ENCODE data around the gene FBXO39.

The FBXO39 gene

DNA sequence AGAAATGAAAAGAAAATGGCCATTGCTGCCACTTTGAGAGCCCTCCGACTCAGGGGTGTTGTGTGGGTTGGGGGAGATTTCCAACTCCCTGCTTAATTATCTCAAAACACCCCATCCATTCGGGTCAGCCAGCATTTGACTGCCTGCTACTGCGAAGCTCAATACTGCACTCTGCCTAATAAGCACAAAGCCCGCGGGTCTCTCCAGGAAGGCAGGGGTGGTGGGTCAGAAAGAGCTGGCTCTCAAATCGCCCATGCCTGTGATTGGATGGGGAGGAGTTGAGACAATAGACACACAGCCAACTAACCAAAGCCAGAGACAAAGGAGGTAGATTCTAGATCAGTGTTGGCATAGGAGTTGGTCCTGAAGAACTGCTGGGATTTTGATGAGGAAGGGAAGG is 22.5 kb upstream of the FBXO39 start:
- ATAC-seq = no peak
- TF ChIP-seq TCF4 (CRISPR knock-in tag; IDR thresholded peaks at IDR 0.05; ENCODE audit: borderline replicate concordance) = no peak
- no peak for TF ChIP-seq BACH2 (CRISPR knock-in tag; IDR thresholded peaks at IDR 0.05; ENCODE audit: borderline replicate concordance)

DNA sequence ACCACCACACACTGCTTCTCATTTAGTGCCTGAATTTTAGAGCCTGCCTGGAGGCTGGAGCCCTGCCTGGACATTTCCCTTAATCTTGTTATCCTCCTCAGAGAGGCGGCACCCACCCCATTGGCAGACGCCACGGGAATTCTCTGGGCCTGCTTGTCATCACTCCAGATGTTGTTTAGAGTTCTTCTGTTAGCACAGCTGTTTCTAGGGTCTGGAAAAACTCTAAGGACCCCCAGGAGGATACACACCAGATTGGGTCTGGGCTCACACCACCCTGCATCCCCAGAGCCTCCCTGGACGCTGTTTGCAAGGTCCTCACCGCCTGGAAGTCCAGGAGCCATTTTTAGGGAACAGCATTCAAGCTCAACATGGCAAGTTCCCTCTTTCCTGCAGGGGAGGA is 20.7 kb upstream of the FBXO39 start:
- no peak for ATAC-seq
- TF ChIP-seq ZNF8 (CRISPR knock-in tag; IDR thresholded peaks at IDR 0.05) (no peak), BACH2 (CRISPR knock-in tag; IDR thresholded peaks at IDR 0.05; ENCODE audit: borderline replicate concordance) (no peak), CSDC2 (CRISPR knock-in tag; IDR thresholded peaks at IDR 0.05) (no peak), TCF4 (CRISPR knock-in tag; IDR thresholded peaks at IDR 0.05; ENCODE audit: borderline replicate concordance) (no peak)
- TF ChIP-seq, protein P1, sequence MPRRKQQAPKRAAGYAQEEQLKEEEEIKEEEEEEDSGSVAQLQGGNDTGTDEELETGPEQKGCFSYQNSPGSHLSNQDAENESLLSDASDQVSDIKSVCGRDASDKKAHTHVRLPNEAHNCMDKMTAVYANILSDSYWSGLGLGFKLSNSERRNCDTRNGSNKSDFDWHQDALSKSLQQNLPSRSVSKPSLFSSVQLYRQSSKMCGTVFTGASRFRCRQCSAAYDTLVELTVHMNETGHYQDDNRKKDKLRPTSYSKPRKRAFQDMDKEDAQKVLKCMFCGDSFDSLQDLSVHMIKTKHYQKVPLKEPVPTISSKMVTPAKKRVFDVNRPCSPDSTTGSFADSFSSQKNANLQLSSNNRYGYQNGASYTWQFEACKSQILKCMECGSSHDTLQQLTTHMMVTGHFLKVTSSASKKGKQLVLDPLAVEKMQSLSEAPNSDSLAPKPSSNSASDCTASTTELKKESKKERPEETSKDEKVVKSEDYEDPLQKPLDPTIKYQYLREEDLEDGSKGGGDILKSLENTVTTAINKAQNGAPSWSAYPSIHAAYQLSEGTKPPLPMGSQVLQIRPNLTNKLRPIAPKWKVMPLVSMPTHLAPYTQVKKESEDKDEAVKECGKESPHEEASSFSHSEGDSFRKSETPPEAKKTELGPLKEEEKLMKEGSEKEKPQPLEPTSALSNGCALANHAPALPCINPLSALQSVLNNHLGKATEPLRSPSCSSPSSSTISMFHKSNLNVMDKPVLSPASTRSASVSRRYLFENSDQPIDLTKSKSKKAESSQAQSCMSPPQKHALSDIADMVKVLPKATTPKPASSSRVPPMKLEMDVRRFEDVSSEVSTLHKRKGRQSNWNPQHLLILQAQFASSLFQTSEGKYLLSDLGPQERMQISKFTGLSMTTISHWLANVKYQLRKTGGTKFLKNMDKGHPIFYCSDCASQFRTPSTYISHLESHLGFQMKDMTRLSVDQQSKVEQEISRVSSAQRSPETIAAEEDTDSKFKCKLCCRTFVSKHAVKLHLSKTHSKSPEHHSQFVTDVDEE (CRISPR knock-in tag; IDR thresholded peaks at IDR 0.05) = no peak

GRCh38 chr17:6755731-6756184 is 20.3 kb upstream of the FBXO39 start, which contains the start of gene XAF1:
TSS of gene XAF1 (plus strand) at chr17:6756046. CDS start at chr17:6756079, 33 bp downstream.
- TF ChIP-seq ZNF8 (CRISPR knock-in tag; IDR thresholded peaks at IDR 0.05) = no peak
- TF ChIP-seq ARNTL (CRISPR knock-in tag; IDR thresholded peaks at IDR 0.05; ENCODE audit: borderline replicate concordance, low read depth) = no peak
- TF ChIP-seq, protein P1 (CRISPR knock-in tag; IDR thresholded peaks at IDR 0.05) = no peak
- TF ChIP-seq TCF4 (CRISPR knock-in tag; IDR thresholded peaks at IDR 0.05; ENCODE audit: borderline replicate concordance) = no peak
- TF ChIP-seq, protein P2, sequence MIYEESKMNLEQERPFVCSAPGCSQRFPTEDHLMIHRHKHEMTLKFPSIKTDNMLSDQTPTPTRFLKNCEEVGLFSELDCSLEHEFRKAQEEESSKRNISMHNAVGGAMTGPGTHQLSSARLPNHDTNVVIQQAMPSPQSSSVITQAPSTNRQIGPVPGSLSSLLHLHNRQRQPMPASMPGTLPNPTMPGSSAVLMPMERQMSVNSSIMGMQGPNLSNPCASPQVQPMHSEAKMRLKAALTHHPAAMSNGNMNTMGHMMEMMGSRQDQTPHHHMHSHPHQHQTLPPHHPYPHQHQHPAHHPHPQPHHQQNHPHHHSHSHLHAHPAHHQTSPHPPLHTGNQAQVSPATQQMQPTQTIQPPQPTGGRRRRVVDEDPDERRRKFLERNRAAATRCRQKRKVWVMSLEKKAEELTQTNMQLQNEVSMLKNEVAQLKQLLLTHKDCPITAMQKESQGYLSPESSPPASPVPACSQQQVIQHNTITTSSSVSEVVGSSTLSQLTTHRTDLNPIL (CRISPR knock-in tag; IDR thresholded peaks at IDR 0.05; ENCODE audit: low read depth) = no peak
- no peak for TF ChIP-seq GLIS3 (CRISPR knock-in tag; IDR thresholded peaks at IDR 0.05)
- no peak for TF ChIP-seq ESRRG (CRISPR knock-in tag; IDR thresholded peaks at IDR 0.05)
- TF ChIP-seq ZFP3 (CRISPR knock-in tag; IDR thresholded peaks at IDR 0.05) = no peak
- TF ChIP-seq PPARA (CRISPR knock-in tag; IDR thresholded peaks at IDR 0.05; ENCODE audit: borderline replicate concordance) = no peak
- TF ChIP-seq ISL1 (CRISPR knock-in tag; IDR thresholded peaks at IDR 0.05) = no peak
- TF ChIP-seq CSDC2 (CRISPR knock-in tag; IDR thresholded peaks at IDR 0.05) = no peak
- no peak for TF ChIP-seq OSR1 (CRISPR knock-in tag; IDR thresholded peaks at IDR 0.05)
- TF ChIP-seq, protein P3, sequence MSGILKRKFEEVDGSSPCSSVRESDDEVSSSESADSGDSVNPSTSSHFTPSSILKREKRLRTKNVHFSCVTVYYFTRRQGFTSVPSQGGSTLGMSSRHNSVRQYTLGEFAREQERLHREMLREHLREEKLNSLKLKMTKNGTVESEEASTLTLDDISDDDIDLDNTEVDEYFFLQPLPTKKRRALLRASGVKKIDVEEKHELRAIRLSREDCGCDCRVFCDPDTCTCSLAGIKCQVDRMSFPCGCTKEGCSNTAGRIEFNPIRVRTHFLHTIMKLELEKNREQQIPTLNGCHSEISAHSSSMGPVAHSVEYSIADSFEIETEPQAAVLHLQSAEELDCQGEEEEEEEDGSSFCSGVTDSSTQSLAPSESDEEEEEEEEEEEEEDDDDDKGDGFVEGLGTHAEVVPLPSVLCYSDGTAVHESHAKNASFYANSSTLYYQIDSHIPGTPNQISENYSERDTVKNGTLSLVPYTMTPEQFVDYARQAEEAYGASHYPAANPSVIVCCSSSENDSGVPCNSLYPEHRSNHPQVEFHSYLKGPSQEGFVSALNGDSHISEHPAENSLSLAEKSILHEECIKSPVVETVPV (CRISPR knock-in tag; IDR thresholded peaks at IDR 0.05) = no peak
- no peak for TF ChIP-seq ZNF70 (CRISPR knock-in tag; IDR thresholded peaks at IDR 0.05)
- ATAC-seq = peak; percentile 18; the same call in 1 of the 3 replicates

- ATAC-seq = no peak
- TF ChIP-seq, protein P4, sequence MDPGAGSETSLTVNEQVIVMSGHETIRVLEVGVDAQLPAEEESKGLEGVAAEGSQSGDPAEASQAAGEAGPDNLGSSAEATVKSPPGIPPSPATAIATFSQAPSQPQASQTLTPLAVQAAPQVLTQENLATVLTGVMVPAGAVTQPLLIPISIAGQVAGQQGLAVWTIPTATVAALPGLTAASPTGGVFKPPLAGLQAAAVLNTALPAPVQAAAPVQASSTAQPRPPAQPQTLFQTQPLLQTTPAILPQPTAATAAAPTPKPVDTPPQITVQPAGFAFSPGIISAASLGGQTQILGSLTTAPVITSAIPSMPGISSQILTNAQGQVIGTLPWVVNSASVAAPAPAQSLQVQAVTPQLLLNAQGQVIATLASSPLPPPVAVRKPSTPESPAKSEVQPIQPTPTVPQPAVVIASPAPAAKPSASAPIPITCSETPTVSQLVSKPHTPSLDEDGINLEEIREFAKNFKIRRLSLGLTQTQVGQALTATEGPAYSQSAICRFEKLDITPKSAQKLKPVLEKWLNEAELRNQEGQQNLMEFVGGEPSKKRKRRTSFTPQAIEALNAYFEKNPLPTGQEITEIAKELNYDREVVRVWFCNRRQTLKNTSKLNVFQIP (CRISPR knock-in tag; IDR thresholded peaks at IDR 0.05; ENCODE audit: borderline replicate concordance, low read depth) = no peak
- no peak for TF ChIP-seq SNAI2 (CRISPR knock-in tag; IDR thresholded peaks at IDR 0.05)
- no peak for TF ChIP-seq CSDC2 (CRISPR knock-in tag; IDR thresholded peaks at IDR 0.05)
- TF ChIP-seq, protein P1 (CRISPR knock-in tag; IDR thresholded peaks at IDR 0.05) = no peak
- TF ChIP-seq BACH2 (CRISPR knock-in tag; IDR thresholded peaks at IDR 0.05; ENCODE audit: borderline replicate concordance) = no peak
- TF ChIP-seq ARNTL (CRISPR knock-in tag; IDR thresholded peaks at IDR 0.05; ENCODE audit: borderline replicate concordance, low read depth) = no peak
- no peak for TF ChIP-seq ZFP30 (CRISPR knock-in tag; IDR thresholded peaks at IDR 0.05)
- TF ChIP-seq ZFP3 (CRISPR knock-in tag; IDR thresholded peaks at IDR 0.05) = no peak
- TF ChIP-seq TCF4 (CRISPR knock-in tag; IDR thresholded peaks at IDR 0.05; ENCODE audit: borderline replicate concordance) = no peak
- no peak for TF ChIP-seq ESRRG (CRISPR knock-in tag; IDR thresholded peaks at IDR 0.05)
- no peak for TF ChIP-seq ZNF70 (CRISPR knock-in tag; IDR thresholded peaks at IDR 0.05)
- TF ChIP-seq PPARA (CRISPR knock-in tag; IDR thresholded peaks at IDR 0.05; ENCODE audit: borderline replicate concordance) = no peak
- TF ChIP-seq, protein P2 (CRISPR knock-in tag; IDR thresholded peaks at IDR 0.05; ENCODE audit: low read depth) = no peak
Measured at GRCh38 chr17:6756425-6757031, 19.5 kb upstream of the FBXO39 start.

Data from SK-N-SH treated with all-trans-retinoic acid at 6 μM for 48 hours (cell line).